IMR-90 (cell line): ENCODE data around the gene CPN2. TPM values are rescaled to one million over a fixed set of nuclear protein-coding genes. Genes with fewer than 3 reads are reported as not detected.

Source experiments
- ATAC-seq: fragments of 200-7000 bp; cut with Tn5 transposase; 2 replicates; pipeline ENCODE4 v1.9.1; 2020; ENCODE audit warnings: low read depth, mild to moderate bottlenecking, moderate library complexity
- BruUV-seq: library from RNA; stranded (reverse); fragments of 400-500 nt; replicated peaks from 2 replicates; lab custom pipeline; 2021; lab: Mats Ljungman, UMichigan
- CTCF ChIA-PET: fragments of 300-600 bp; formaldehyde crosslinking; extraction: SDS; loops from one replicate; lab custom pipeline; 2021; ENCODE audit warnings: antibody characterized with exemption; lab: Yijun Ruan, JAX
- POLR2A ChIA-PET: fragments of 300-600 bp; sonication (Branson Sonifier 250); formaldehyde crosslinking; loops from one replicate; lab custom pipeline; 2022; ENCODE audit warnings: antibody characterized with exemption; ENCODE audit not compliant: unreplicated experiment; lab: Charles Lee
- DNase-seq: peaks from one replicate; pipeline ENCODE4 v3.0.0; 2013
- H2AFZ ChIP-seq: replicated peaks from 2 replicates; pipeline ENCODE3; 2013; ENCODE audit warnings: low read length, mild to moderate bottlenecking; ENCODE audit not compliant: poor library complexity
- H2AK5ac ChIP-seq: 2 replicates; pipeline ENCODE4 v1.6.1; 2013; ENCODE audit warnings: low read depth, low read length, inconsistent platforms
- H2AK9ac ChIP-seq: replicated peaks from 2 replicates; pipeline ENCODE3; 2013; ENCODE audit warnings: mild to moderate bottlenecking, low read depth, low read length, moderate library complexity; ENCODE audit not compliant: poor library complexity
- H2BK120ac ChIP-seq: 2 replicates; pipeline ENCODE4 v1.6.1; 2013; ENCODE audit warnings: low read depth, low read length, inconsistent platforms
- H2BK15ac ChIP-seq: 3 replicates; pipeline ENCODE4 v1.6.1; 2013; ENCODE audit warnings: low read depth, low read length, inconsistent platforms
- H2BK20ac ChIP-seq: 2 replicates; pipeline ENCODE4 v1.6.1; 2013; ENCODE audit warnings: low read depth, mild to moderate bottlenecking, inconsistent platforms, low read length, moderate library complexity
- H2BK5ac ChIP-seq: 2 replicates; pipeline ENCODE4 v1.6.1; 2013; ENCODE audit warnings: mild to moderate bottlenecking, low read depth, low read length, inconsistent platforms; ENCODE audit not compliant: poor library complexity, severe bottlenecking
- H3K14ac ChIP-seq: replicated peaks from 2 replicates; pipeline ENCODE4 v1.6.1; 2013; ENCODE audit warnings: low read depth, low read length, inconsistent platforms
- H3K18ac ChIP-seq: 2 replicates; pipeline ENCODE4 v1.6.1; 2013; ENCODE audit warnings: low read depth, low read length, control low read depth
- H3K23ac ChIP-seq: 2 replicates; pipeline ENCODE4 v1.6.1; 2013; ENCODE audit warnings: low read depth, low read length, inconsistent platforms
- H3K27ac ChIP-seq: 2 replicates; pipeline ENCODE4 v1.5.1; 2013; ENCODE audit warnings: mild to moderate bottlenecking, control low read depth, low read length; ENCODE audit not compliant: insufficient read depth
- H3K27me3 ChIP-seq: 2 replicates; pipeline ENCODE4 v1.6.1; 2013; ENCODE audit warnings: low read length; ENCODE audit not compliant: control insufficient read depth, insufficient read depth
- H3K36me3 ChIP-seq: 2 replicates; pipeline ENCODE4 v1.6.1; 2013; ENCODE audit warnings: low read length, mixed read lengths; ENCODE audit not compliant: control insufficient read depth, insufficient read depth
- H3K4ac ChIP-seq: 2 replicates; pipeline ENCODE4 v1.6.1; 2013; ENCODE audit warnings: low read depth, low read length, inconsistent platforms
- H3K4me1 ChIP-seq: 2 replicates; pipeline ENCODE4 v1.6.1; 2013; ENCODE audit warnings: low read length, mixed read lengths; ENCODE audit not compliant: control insufficient read depth, insufficient read depth
- H3K4me2 ChIP-seq: 2 replicates; pipeline ENCODE4 v1.6.1; 2013; ENCODE audit warnings: low read depth, mild to moderate bottlenecking, control low read depth, low read length, moderate library complexity
- H3K4me3 ChIP-seq: 2 replicates; pipeline ENCODE4 v1.5.1; 2013; ENCODE audit warnings: low read depth, mild to moderate bottlenecking, control low read depth, low read length, moderate library complexity; ENCODE audit not compliant: insufficient read depth
- H3K56ac ChIP-seq: 2 replicates; pipeline ENCODE4 v1.6.1; 2013; ENCODE audit warnings: low read length, inconsistent platforms; ENCODE audit not compliant: insufficient read depth; ENCODE audit errors: extremely low read depth
- H3K79me1 ChIP-seq, 2 experiments: 2 replicates each; pipeline ENCODE4 v1.6.1; 2013; ENCODE audit warnings: low read length in 2 of 2, inconsistent platforms in 1 of 2, low read depth in 1 of 2
- H3K9ac ChIP-seq: 2 replicates; pipeline ENCODE4 v1.6.1; 2013; ENCODE audit warnings: low read depth, low read length, control low read depth
- H3K9me1 ChIP-seq: 2 replicates; pipeline ENCODE4 v1.6.1; 2013; ENCODE audit warnings: low read length, inconsistent platforms; ENCODE audit not compliant: insufficient read depth
- H3K9me3 ChIP-seq: 2 replicates; pipeline ENCODE4 v1.6.1; 2013; ENCODE audit warnings: low read length; ENCODE audit not compliant: control insufficient read depth, insufficient read depth
- H4K20me1 ChIP-seq: 2 replicates; pipeline ENCODE4 v1.6.1; 2013; ENCODE audit warnings: low read length, inconsistent platforms; ENCODE audit not compliant: insufficient read depth
- H4K5ac ChIP-seq: 2 replicates; pipeline ENCODE4 v1.6.1; 2013; ENCODE audit warnings: mild to moderate bottlenecking, low read depth, low read length, control low read depth
- H4K8ac ChIP-seq, 2 experiments: 2 replicates each; pipeline ENCODE4 v1.6.1; 2013; ENCODE audit warnings: low read depth in 2 of 2, low read length in 2 of 2, control low read depth in 1 of 2, inconsistent platforms in 1 of 2
- H4K91ac ChIP-seq: 2 replicates; pipeline ENCODE4 v1.6.1; 2013; ENCODE audit warnings: low read depth, low read length, inconsistent platforms; ENCODE audit not compliant: insufficient read depth
- BHLHE40 ChIP-seq: fragments of 150-350 bp; IDR thresholded peaks from 2 replicates; pipeline ENCODE4 v1.6.1; 2016; ENCODE audit warnings: mild to moderate bottlenecking, low read depth, low read length
- CHD1 ChIP-seq: IDR thresholded peaks from 2 replicates; pipeline ENCODE4 v1.6.1; 2012; ENCODE audit warnings: low read depth, low read length, improper control_type of control experiment
- MAZ ChIP-seq: IDR thresholded peaks from 2 replicates; pipeline ENCODE4 v1.6.1; 2012; ENCODE audit warnings: low read depth, mild to moderate bottlenecking, low read length, improper control_type of control experiment, moderate library complexity, borderline replicate concordance
- POLR2A ChIP-seq: IDR thresholded peaks from 2 replicates; pipeline ENCODE4 v1.6.1; 2012; ENCODE audit warnings: mild to moderate bottlenecking, low read depth, low read length
- RAD21 ChIP-seq: IDR thresholded peaks from 2 replicates; pipeline ENCODE4 v1.6.1; 2012; ENCODE audit warnings: low read length, improper control_type of control experiment
- RCOR1 ChIP-seq: IDR thresholded peaks from 2 replicates; pipeline ENCODE4 v1.6.1; 2012; ENCODE audit warnings: mild to moderate bottlenecking, low read length, improper control_type of control experiment; ENCODE audit not compliant: insufficient replicate concordance
- RFX5 ChIP-seq: IDR thresholded peaks from 2 replicates; pipeline ENCODE4 v1.8.0; 2012; ENCODE audit warnings: low read depth, mild to moderate bottlenecking, low read length, moderate library complexity
- SMC3 ChIP-seq: fragments of 150-350 bp; IDR thresholded peaks from 2 replicates; pipeline ENCODE4 v1.6.1; 2016; ENCODE audit warnings: low read depth, mild to moderate bottlenecking, antibody characterized with exemption, low read length, moderate library complexity
- WGBS, 2 experiments: methylation state at CpG; one replicate each; pipeline versions ENCODE4 v1.1.5 to v1.1.7; 2013; ENCODE audit warnings: missing lambda C conversion rate in 2 of 2; ENCODE audit not compliant: insufficient read length in 1 of 2; ENCODE audit errors: extremely low coverage in 2 of 2; 5-methylcytosine and 5-hydroxymethylcytosine counted together
- dilution Hi-C: fragments of 300-500 bp; cut with HindIII; formaldehyde crosslinking; loops from one replicate; pipeline ENCODE4 v1.14.3; 2018; ENCODE audit warnings: low sequenced_read_pairs; ENCODE audit not compliant: unreplicated experiment
- in situ Hi-C: fragments of 300-500 bp; cut with MboI; formaldehyde crosslinking; loops from 3 replicates; pipeline ENCODE4 v1.14.3; 2019; ENCODE audit warnings: low sequenced_read_pairs, inconsistent platforms, mixed read lengths
- intact Hi-C: fragments of 100-400 bp; cut with micrococcal nuclease; formaldehyde crosslinking; loops from 2 replicates; pipeline ENCODE4 v1.10.0; 2022
- polyA plus RNA-seq, 3 experiments: library from polyadenylated mRNA; depleted of rRNA; stranded (reverse); fragments of >200 nt; gene quantifications; 2 replicates each; pipeline ENCODE4 v1.2.3, GENCODE V29; 2012; ENCODE audit warnings: low replicate concordance in 1 of 3
- total RNA-seq: library from RNA; depleted of rRNA; stranded (reverse); fragments of >200 nt; gene quantifications from 2 replicates; pipeline ENCODE4 v1.2.3, GENCODE V29; 2012
- TF ChIP-seq, protein P1 (sequence below): fragments of 150-350 bp; IDR thresholded peaks from 2 replicates; pipeline ENCODE4 v1.6.1; 2016; ENCODE audit warnings: low read depth, mild to moderate bottlenecking, low read length, moderate library complexity, borderline replicate concordance

CPN2 gene
- total and polyA plus RNA-seq, 2 of the 4 experiments (the other 2 are of a cell fraction) = 0.07 TPM; not detected in 1

DNA sequence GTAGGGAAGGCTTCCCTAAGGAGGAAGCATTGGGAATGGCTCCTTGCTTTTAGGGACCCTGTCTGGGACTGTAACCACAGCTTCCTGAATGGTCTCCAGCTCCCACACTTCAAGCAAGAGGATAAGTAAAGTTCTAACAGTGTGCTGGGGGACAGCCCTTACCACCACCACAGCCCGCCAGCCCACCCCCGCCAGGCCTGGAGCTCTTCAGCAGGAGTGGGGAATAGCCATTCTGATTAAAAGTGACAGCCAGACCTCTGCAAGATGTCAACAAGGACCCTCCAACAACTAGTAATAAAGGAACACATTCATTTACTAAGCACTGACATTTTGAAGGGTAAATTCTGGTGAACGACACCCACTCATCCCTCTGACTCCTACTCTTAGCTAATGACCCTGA is 49.4 kb downstream of the CPN2 start:
- dilution Hi-C loops = no loop called here
- no peak for DNase-seq

More for the DNA sequence above, 49.4 kb downstream of the CPN2 start:
- Histone ChIP-seq H3K4me1 (no peaks in the 10 kb centered on the region; the same call in 1 of the 2 replicates), H3K36me3 (no peaks in the 10 kb centered on the region), H3K14ac (no peak overlapping the region), H3K27me3 (peaks cover 43% of the 10 kb centered on the region), H3K4me3 (no peak overlapping the region), H3K79me1 (no peaks in the 10 kb centered on the region), H2BK120ac (no peak overlapping the region), H4K5ac (no peak overlapping the region), H3K9me1 (no peaks in the 10 kb centered on the region), H3K56ac (no peak overlapping the region), H3K4me2 (no peak overlapping the region), H2AFZ (no peak overlapping the region), H4K91ac (no peak overlapping the region), H3K9ac (no peak overlapping the region), H3K9me3 (no peaks in the 10 kb centered on the region), H2AK9ac (no peak overlapping the region), H4K8ac (no peak overlapping the region), H2BK20ac (no peak overlapping the region), H3K27ac (no peak overlapping the region), H2BK15ac (no peak overlapping the region), H3K23ac (no peak overlapping the region), H2BK5ac (no peak overlapping the region), H3K18ac (no peak overlapping the region), H3K4ac (no peak overlapping the region), H2AK5ac (no peak overlapping the region), H4K20me1 (no peaks in the 10 kb centered on the region)
- no TSS peak for BruUV-seq
- POLR2A ChIA-PET = no interaction called here
- CTCF ChIA-PET = no interaction called here
- in situ Hi-C loops (no loop called here), intact Hi-C loops (no loop called here)
- TF ChIP-seq RCOR1 (no peak), SMC3 (no peak), RAD21 (no peak), MAZ (no peak), POLR2A (no peak), CHD1 (no peak), RFX5 (no peak), BHLHE40 (no peak)
- TF ChIP-seq, protein P1, sequence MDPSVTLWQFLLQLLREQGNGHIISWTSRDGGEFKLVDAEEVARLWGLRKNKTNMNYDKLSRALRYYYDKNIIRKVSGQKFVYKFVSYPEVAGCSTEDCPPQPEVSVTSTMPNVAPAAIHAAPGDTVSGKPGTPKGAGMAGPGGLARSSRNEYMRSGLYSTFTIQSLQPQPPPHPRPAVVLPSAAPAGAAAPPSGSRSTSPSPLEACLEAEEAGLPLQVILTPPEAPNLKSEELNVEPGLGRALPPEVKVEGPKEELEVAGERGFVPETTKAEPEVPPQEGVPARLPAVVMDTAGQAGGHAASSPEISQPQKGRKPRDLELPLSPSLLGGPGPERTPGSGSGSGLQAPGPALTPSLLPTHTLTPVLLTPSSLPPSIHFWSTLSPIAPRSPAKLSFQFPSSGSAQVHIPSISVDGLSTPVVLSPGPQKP = no peak
- ATAC-seq = no peak
- 67% methylated on average over 1 of the region's 3 CpGs; no CpG with 5 or more reads in 1 of the 2 experiments for WGBS, 2 experiments
